HG03108 (cell line): ENCODE results near the gene SCLY.

ENCODE experiments used
- ATAC-seq: cut with Tn5 transposase; IDR thresholded peaks from one replicate; pipeline ENCODE4 v1.9.1; 2021; ENCODE audit warnings: moderate library complexity; ENCODE audit not compliant: unreplicated experiment

Gene SCLY

DNA sequence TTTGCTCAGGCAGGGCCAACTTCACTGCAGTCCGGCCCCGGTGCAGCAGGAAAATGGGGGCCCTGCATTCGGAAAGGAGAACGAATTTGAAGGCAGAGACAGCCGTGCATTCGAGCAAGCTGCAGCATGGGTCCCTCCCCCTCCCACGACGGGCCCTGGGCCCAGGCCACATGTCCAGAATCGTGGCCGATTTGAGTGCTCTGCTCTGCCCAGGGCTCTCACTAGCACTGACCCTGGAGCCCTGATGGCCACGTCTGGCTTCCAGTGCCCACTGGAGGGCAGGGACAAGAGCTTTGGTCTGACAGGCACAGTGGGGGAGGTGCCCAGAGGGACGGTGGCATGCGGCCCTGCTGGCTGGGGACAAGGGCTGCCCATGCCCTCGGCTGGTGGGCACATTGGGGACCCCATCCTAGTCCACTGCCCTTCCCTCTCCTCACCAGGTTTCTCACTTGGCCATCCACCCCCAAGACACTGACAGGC, 63.2 kb downstream of the SCLY start:
- no peak for ATAC-seq

DNA sequence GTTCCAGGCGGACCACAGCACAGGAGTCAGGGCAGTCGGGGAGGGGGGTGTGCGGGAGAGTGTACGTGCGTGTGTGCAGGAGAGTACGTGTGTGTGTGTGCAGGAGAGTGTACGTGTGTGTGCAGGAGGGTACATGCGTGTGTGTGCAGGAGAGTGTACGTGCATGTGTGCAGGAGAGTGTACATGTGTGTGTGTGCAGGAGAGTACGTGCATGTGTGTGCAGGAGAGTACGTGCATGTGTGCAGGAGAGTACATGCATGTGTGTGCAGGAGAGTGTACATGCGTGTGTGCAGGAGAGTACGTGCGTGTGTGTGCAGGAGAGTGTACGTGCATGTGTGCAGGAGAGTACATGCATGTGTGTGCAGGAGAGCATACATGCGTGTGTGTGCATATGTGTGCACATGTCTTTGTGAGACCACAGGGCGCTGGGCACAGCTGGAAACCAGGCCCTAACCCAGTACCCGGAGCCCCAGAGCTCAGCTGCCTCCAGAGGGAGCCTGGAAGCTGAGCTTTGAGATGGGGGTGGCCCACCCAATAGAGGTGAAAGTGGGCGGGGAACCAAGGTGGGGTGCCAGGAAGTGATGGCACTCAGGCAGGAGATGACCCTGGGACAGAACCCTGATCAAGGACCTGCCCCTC, 63.8 kb downstream of the SCLY start:
- no peak for ATAC-seq

DNA sequence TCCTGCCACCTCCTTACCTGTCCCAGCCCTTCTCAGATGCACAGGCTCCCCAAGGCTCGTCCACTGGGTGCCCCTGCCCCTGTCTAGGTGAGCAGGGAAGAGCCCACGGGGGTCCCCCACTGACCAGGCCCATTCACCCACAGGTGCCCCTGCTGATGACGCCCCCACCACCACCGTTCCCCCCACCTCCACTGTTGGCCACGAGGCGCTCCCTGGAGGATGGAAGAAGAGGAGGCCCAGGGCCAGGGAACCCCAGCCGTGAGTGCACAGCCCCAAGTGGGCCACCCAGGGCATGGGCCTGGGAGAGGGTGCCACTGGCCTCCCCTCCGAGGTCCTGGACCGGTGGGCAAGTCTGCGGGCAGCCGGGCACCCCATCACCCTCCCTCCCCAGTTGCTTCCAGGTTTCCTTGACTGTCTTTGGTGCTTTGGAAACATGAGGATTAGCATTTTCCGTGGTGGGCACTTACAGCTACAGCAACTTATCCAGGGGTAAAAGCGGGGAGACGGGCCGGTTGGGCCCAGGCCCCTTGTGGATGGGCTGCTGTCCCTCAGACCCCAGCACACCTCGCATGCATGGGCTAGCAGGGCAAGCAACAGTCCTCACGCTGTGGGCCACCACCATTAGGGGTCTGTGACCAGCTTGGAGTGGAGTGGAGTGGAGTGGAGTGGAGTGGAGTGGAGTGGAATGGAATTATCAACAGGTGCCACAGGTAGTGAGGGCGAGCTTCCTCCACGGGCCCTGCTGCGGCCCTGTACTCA, 64.5 kb downstream of the SCLY start:
- ATAC-seq: no peak

DNA sequence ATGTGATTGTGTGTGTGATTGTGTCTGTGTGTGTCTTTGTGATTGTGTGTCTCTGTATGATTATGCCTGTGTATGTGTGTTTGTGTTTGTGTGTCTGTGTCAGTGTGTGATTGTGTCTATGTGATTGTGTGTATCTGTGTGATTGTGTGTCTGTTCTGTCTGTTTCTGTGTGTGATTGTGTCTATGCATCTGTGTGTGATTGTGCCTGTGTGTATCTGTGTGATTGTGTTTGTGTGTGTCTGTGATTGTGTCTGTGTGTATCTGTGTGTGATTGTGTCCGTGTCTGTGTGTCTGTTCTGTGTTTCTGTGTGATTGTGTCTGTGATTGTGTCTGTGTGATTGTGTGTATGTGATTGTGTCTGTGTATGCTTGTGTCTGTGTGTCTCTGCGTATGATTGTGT, 65.5 kb downstream of the SCLY start:
- no peak for ATAC-seq

DNA sequence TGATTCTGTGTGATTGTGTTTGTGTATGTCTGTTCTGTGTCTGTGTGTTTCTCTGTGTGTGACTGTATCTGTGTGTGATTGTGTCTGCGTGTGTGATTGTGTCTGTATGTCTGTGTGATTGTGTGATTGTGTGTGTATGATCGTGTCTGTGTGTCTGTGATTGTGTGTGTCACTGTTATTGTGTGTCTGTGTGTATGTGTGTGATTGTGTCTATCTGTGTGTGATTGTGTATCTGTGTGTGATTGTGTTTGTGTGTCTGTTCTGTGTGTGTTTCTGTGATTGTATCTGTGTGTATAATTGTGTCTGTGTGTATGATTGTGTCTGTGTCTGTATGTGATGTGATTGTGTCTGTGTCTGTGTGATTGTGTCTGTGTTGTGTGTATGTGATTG, 66.0 kb downstream of the SCLY start:
- no peak for ATAC-seq

DNA sequence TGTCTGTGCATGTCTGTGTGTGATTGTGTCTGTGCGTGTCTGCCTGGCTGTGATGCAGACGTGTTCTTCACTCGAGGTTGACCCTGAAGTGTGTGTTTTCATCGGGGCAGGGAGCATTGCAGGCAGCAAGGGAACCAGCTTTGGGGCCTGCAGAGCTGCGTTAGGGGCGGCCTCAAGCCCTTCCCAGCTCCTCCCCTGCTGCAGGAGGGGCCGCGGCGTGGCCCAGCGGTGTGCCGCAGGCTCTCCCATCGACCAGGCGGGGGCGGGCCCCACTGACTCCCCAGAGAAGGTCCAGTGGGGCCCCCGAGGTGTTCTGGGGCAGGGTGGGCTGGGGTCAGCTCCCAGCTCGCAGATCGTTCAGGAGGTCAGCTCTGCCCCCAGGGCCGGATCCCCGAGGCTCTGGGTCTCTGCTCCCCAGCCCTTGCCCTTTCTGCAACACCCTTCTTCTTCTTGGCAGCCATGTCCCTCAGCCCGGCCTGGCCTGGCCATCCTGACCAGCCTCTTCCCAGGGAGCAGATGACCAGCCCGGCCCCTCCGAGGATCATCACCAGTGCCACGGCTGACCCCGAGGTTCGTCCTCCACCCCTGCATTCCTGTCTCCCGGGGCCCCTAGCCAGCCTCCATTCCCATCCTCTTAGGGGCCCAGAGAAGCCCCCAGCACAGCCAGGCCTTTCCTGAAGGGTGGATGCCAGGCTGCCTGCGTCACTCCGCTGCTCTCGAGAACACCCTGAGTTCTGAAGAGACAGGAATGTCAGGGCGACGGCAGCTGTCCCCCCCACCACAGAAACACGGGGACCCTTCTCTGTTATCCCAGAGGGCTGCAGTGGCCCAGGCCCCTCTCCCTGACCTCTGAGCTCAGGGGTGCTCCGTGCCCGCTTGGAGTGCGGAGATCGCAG, 66.6 kb downstream of the SCLY start:
- no peak for ATAC-seq

DNA sequence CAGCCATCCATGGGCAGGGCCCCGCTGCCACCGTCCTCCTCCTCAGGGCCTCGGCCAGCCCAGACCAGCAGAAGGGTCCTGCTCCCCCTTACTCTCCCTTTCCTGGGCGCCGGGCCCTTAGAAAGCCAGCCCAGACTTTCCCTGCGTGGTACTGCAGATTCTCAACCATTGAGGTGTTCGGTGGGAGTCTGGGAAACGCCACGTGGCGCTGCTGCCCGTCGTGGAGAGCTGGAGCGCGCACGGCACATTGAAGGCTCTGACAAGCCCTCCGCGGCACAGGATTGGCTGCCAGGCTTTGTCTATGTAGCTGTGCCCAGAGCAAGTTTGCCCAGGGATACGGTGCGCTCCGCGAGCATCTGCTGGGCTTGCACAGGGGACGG, 67.2 kb downstream of the SCLY start:
- no peak for ATAC-seq

DNA sequence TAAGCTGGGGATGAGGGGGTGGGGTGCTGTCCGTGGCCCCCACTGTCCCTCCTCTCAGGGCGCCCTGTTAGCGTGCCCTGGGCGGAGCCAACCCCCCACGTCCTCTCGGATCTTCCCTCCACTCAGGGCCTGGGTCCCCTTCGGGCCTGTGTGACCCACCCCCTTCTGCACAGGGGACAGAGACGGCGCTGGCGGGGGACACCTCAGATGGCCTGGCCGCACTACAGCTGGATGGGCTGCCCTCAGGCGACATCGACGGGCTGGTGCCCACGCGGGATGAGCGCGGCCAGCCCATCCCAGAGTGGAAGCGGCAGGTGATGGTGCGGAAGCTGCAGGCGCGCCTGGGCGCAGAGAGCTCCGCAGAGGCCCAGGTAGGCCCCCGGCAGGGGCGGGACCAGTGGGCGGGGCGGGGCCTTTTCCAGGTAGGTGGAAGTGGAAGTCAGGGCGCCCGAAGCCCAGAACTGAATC, 67.8 kb downstream of the SCLY start:
- ATAC-seq: no peak

DNA sequence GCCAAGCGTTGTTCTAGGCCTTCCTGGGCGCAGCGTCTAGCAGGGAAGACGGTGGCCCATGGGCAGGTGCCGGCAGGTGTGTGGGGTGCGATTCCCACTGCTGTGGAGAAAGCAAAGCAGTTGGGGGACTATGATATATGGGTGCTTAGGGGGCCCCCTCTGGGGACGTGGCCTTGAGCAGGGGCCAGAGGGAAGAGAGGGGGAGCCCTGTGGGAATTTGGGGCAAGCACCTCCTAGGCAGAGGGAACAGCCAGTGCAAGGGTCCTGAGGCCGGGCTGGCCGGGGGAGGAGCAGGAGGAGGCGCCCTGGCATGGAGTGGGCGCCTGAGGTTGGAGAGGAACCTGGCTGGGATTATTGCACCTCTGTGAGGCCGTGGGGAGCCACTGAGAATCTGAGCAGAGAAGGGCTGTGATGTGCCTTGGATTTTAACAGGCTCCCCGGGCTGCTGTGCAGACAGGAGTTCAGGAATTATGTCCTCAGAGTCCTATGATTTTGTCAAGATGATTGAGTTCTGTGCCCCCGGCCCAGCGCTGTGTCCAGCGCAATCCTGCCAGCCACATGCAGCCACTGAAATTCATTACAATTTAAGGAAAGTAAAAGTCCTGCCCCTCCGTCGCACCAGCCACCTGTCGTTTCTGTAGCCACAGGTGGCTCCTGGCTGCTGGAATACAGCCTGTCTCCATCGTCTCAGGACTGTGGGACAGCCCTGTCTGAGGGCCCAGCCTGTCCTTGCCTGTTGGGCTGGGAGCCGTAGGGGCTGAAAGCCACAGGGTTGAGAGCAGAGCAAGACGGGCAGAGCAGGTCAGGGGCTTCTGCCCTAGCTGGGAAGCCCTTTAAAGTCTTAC, 68.6 kb downstream of the SCLY start:
- ATAC-seq: no peak

DNA sequence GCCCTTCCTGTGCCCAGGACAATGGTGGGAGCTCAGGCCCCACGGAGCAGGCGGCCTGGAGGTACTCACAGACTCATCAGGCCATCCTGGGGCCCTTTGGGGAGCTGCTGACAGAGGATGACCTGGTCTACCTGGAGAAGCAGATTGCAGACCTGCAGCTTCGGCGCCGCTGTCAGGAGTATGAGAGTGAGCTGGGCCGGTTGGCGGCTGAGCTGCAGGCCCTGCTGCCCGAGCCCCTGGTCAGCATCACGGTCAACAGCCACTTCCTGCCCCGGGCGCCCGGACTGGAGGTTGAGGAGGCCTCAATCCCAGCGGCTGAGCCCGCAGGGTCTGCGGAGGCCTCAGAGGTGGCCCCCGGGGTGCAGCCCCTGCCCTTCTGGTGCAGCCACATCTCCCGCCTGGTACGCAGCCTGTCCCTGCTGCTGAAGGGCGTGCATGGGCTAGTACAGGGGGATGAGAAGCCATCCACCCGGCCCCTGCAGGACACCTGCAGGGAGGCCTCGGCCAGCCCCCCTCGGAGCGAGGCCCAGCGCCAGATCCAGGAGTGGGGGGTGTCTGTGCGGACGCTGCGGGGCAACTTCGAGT, 69.4 kb downstream of the SCLY start:
- no peak for ATAC-seq

DNA sequence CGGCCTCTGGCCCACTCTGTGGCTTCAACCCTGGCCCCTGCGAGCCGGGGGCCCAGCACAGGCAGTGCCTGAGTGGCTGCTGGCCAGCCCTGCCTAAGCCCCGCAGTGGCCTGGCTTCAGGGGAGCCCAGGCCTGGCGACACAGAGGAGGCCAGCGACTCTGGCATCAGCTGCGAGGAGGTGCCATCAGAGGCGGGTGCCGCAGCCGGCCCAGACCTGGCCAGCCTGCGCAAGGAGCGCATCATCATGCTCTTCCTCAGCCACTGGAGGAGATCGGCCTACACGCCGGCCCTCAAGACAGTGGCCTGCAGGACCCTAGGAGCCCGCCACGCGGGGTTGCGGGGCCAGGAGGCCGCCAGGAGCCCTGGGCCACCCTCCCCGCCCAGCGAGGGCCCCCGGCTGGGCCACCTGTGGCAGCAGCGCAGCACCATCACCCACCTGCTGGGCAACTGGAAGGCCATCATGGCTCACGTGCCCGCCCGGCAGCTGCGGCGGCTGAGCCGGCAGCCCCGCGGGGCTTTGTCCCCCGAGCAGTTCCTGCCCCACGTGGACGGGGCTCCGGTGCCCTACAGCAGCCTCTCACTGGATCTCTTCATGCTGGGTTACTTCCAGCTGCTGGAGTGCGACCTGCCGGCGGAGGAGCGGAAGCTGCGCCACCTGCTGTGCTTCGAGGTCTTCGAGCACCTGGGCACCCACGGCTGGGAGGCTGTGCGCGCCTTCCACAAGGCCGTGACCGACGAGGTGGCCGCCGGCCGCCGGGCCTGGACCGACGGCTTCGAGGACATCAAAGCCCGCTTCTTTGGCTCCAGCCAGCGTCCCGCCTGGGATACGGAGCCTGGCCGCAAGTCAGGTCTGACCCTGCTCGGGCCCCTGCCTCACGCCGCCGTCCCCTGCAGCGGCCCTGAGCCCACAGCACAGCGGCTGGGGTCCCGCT, 70.2 kb downstream of the SCLY start:
- ATAC-seq: no peak

DNA sequence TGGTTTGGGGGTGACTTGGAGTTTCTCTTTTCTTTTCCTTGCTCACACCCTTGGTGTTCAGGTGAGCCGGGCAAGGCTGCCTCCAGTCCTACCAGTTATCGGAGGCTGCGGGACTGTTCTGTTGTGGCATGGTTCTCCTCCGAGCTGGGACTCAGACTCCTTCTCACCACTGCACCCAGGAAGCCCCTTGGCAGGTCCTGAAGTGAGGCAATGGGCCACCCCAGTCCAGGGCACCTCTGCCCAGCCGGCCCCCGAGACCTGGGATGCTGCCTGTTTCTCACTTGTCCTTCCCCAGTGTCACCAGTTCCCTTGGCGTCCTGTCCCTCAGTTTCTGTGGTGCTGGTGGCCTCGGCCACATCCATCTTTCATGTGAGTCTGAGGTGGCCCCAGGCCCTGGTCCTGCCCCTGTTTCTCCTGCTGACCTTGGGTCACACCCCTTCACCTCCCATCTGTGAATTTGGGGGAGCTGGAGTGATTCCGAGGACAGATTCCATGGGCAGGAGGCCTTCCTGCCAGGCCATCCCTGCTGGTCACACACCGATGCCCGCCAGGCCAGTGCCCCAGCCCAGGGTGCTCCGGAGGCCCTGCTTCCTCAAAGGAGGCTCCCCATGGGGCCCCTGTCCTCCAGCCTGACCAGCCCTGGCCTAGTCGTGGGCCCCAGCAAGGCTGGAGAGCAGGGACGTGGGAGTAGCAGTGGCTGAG, 71.1 kb downstream of the SCLY start:
- ATAC-seq: no peak

DNA sequence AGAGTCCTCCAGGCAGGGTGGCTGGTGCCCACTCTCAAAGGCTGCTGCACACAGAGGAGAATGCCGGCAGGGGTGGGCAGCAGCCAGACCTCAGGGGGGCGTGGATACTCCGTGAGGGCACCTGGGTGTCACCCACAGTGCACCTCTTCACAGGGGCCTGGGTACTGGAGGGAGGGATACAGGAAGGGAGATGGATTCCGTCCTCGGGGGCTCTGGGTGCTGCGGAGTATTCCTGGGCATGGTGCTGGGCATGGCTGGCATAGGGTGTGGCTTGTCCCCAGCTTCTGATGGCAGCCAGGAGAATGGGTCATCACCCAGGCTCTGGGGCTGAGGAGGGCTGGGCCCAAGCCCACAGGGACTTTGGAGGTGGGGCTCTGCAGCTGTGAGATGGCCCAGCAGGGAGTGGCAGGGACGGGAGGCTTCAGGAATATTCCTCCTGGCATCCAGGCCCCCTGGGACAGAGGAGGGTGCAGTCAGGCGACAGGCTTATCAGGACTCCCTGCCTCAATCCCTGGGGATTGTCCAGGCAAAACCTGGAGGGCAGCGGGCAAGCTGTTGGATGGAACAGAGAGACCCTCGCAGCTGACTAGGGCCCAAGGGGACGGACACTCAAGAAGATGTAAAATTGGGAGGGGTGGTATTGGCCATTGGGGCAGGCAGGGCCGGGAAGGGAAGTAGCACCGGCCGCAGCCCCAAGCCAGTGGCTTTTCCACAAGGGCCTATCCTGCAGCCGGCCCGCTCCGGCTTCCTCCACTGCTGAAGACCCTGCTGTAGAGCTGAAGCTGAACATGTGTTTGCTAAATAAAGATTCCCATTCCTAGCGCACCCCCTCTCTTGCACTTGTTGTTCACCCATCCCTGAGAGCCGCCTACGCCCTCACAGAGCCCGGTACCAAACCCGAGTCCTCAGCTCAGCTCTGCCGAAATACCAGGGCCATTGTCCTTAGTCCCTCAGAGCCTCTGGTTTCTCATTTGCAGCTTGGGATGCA, 72.0 kb downstream of the SCLY start:
- ATAC-seq: no peak

DNA sequence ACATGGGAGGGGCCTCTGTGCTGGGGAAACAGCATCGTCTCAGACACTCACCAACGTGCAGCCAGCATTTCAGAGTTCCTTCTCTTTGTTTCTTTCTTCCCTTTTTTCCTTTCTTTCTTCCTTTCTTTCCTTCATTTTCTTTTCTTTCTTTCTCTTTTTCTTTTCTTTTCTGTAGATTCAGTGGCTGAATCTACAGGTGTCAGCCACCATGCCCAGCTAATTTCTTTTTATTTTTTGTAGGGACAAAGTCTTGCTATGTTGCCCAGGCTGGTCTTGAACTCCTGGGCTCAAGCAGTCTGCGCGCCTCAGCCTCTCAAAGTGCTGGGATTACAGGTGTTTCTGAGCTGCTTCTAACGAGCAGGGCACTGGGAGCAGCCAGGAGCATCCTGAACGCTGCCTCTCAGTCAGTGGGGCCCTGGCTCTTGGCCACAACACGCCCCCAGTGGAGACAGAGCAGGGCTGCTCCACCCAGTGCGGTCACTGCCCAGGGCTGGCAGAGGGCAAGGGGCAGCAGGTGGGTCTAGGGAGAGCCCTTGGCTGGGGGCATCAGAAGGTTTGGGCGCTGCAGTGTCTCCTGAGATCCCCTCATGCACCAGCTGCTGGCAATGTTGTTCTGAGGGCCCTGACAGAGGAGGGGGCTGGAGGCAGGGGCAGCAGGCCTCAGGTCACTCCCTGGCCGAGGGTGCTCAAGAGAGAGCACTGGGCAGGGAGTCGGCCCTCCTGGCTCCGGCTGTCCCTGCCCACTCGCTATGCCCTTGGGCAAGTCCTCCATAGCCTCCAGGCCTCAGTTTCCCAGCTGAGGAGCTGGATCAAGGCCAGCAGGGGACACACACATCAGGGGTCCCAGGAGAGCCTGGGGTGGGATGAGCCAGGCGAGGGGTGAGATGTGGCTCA, 72.9 kb downstream of the SCLY start:
- ATAC-seq: no peak

DNA sequence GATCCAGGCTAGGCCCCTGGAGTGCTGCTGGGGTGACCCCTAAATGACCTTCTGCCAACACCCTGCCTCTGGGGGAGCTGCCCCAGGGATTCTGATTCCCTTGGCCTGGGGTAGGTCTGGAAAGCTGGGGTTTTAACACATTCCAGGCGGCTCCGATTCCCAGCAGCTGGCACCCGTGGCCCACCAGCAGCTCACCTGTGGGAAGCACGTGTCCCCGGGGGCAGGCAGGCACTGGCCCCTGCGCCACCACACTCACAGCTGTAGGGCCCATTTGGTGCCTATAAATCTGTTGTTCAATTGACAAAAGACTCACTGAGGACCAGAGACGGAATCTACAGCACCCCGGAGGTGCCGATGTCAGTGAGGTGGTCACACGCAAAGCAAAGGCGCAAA, 73.6 kb downstream of the SCLY start:
- no peak for ATAC-seq

DNA sequence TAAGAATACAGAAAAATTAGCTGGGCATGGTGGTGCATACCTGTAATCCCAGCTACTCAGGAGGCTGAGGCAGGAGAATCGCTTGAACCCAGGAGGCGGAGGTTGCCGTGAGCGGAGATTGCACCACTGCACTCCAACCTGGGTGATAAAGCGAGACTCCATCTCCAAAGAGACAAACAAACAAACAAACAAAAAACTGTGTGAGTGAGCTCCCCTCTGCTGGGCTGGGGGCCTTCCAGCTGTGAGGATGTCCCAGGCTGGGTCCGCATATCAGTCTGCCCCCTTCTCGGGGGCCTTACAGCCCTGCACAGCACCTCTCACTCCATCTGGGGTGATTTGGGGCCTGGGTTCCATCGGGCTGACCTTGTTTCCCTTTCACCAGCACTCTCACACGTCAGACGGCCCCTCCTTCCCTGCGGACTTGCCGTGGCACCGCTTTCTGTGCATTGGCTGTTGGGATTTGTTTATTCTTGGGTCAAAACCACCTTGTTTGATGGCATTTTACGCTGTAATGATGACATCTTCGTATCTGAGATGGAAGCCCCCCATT, 74.9 kb downstream of the SCLY start:
- ATAC-seq: no peak
